ENCODE data around the gene NAPA. TPM values are rescaled to one million over a fixed set of nuclear protein-coding genes. Genes with fewer than 3 reads are reported as not detected.
A peak's percentile ranks its signal among the peaks of the same experiment; 100 is the strongest.

NAPA gene
- total and polyA plus RNA-seq, 10 of the 15 experiments (the other 5 are each of a cell fraction or from before 2014, with no cell fraction given) = 8.2 to 193 (median 102) TPM

DNA sequence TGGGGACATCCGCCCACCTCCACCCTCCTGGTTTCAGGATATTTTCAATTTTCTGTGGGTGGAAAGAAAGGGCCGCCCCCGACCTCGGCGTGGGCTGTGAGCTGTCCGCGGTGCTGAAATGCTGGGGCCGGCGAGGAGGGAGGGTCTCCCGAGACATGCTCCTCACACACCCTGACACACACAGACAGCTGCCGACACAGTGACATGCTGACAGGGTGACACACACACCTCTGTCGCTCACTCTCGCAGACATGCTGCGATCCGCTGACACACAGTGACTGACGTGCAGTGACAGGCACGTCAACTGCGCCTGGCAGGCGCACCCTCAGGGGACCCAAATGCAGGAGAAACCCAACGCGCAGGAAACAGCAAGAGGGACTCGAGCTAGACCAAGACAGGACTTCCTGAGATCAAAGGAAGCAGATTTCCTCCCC, 70.5 kb downstream of the NAPA start (continued):
- TF ChIP-seq, protein P1, sequence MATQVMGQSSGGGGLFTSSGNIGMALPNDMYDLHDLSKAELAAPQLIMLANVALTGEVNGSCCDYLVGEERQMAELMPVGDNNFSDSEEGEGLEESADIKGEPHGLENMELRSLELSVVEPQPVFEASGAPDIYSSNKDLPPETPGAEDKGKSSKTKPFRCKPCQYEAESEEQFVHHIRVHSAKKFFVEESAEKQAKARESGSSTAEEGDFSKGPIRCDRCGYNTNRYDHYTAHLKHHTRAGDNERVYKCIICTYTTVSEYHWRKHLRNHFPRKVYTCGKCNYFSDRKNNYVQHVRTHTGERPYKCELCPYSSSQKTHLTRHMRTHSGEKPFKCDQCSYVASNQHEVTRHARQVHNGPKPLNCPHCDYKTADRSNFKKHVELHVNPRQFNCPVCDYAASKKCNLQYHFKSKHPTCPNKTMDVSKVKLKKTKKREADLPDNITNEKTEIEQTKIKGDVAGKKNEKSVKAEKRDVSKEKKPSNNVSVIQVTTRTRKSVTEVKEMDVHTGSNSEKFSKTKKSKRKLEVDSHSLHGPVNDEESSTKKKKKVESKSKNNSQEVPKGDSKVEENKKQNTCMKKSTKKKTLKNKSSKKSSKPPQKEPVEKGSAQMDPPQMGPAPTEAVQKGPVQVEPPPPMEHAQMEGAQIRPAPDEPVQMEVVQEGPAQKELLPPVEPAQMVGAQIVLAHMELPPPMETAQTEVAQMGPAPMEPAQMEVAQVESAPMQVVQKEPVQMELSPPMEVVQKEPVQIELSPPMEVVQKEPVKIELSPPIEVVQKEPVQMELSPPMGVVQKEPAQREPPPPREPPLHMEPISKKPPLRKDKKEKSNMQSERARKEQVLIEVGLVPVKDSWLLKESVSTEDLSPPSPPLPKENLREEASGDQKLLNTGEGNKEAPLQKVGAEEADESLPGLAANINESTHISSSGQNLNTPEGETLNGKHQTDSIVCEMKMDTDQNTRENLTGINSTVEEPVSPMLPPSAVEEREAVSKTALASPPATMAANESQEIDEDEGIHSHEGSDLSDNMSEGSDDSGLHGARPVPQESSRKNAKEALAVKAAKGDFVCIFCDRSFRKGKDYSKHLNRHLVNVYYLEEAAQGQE (IDR thresholded peaks at IDR 0.05; ENCODE audit: low read depth, low read length) = peak; percentile 84
- TF ChIP-seq, protein P2, sequence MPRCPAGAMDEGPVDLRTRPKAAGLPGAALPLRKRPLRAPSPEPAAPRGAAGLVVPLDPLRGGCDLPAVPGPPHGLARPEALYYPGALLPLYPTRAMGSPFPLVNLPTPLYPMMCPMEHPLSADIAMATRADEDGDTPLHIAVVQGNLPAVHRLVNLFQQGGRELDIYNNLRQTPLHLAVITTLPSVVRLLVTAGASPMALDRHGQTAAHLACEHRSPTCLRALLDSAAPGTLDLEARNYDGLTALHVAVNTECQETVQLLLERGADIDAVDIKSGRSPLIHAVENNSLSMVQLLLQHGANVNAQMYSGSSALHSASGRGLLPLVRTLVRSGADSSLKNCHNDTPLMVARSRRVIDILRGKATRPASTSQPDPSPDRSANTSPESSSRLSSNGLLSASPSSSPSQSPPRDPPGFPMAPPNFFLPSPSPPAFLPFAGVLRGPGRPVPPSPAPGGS (IDR thresholded peaks at IDR 0.05; ENCODE audit: borderline replicate concordance, insufficient read depth, low read depth, low read length, poor library complexity, severe bottlenecking) = peak; percentile 99
- TF ChIP-seq CHD2 (IDR thresholded peaks at IDR 0.05; ENCODE audit: borderline replicate concordance, low read depth, low read length) (no peak), JUNB (IDR thresholded peaks at IDR 0.05) (no peak), NRF1 (conservative IDR thresholded peaks at IDR 0.05; ENCODE audit: low read depth, low read length) (no peak)
- TF ChIP-seq, protein P3, sequence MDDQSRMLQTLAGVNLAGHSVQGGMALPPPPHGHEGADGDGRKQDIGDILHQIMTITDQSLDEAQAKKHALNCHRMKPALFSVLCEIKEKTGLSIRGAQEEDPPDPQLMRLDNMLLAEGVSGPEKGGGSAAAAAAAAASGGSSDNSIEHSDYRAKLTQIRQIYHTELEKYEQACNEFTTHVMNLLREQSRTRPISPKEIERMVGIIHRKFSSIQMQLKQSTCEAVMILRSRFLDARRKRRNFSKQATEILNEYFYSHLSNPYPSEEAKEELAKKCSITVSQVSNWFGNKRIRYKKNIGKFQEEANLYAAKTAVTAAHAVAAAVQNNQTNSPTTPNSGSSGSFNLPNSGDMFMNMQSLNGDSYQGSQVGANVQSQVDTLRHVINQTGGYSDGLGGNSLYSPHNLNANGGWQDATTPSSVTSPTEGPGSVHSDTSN (IDR thresholded peaks at IDR 0.05; ENCODE audit: insufficient replicate concordance, low read depth, low read length) = peak; percentile 60
- TF ChIP-seq, protein P4, sequence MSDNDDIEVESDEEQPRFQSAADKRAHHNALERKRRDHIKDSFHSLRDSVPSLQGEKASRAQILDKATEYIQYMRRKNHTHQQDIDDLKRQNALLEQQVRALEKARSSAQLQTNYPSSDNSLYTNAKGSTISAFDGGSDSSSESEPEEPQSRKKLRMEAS (IDR thresholded peaks at IDR 0.05; ENCODE audit: low read depth, low read length) = no peak

Data from GM12878 (cell line).